T47D (cell line): Measurements from ENCODE around the gene TRHDE.

Experiments
- DNase-seq, 2 experiments: peaks; one replicate each; pipeline versions ENCODE4 v3.0.0 to v3.0.0-alpha.2; 2011 to 2012; ENCODE audit warnings: low read depth in 1 of 2, low spot score in 1 of 2
- JUND ChIP-seq: IDR thresholded peaks from 2 replicates; pipeline ENCODE4 v1.6.1; 2012; ENCODE audit warnings: low read depth
- in situ Hi-C: cut with HindIII; loops from 2 replicates; pipeline ENCODE4 v1.10.0; 2016; ENCODE audit warnings: low sequenced_read_pairs, low pct_unique_long_range_greater_than_20kb

Gene TRHDE

GRCh38 chr12:72442217-72442616 lies 170.0 kb downstream of the TRHDE start:
- in situ Hi-C loops: no loop called here
- TF ChIP-seq JUND: no peak
- DNase-seq: no peak

- TF ChIP-seq JUND: no peak
- in situ Hi-C loops: no loop called here
- DNase-seq: no peak
Measured at GRCh38 chr12:72444125-72444524, 172.0 kb downstream of the TRHDE start.

- in situ Hi-C loops: no loop called here
- no peak for DNase-seq
- no peak for TF ChIP-seq JUND
Measured at GRCh38 chr12:72444566-72444965, 172.4 kb downstream of the TRHDE start.

GRCh38 chr12:72448089-72448488 lies 175.9 kb downstream of the TRHDE start:
- TF ChIP-seq JUND: no peak
- DNase-seq: no peak
- in situ Hi-C loops: no loop called here

GRCh38 chr12:72448805-72449204 lies 176.6 kb downstream of the TRHDE start:
- in situ Hi-C loops: no loop called here
- no peak for TF ChIP-seq JUND
- DNase-seq: no peak

GRCh38 chr12:72453066-72453465 lies 180.9 kb downstream of the TRHDE start:
- TF ChIP-seq JUND: no peak
- in situ Hi-C loops: no loop called here
- no peak for DNase-seq

- in situ Hi-C loops: no loop called here
Measured at GRCh38 chr12:72453550-72453949, 181.4 kb downstream of the TRHDE start.

GRCh38 chr12:72464471-72464870 lies 192.3 kb downstream of the TRHDE start:
- in situ Hi-C loops: no loop called here
- no peak for TF ChIP-seq JUND
- DNase-seq: no peak

More at GRCh38 chr12:72453550-72453949, 181.4 kb downstream of the TRHDE start:
- no peak for DNase-seq
- no peak for TF ChIP-seq JUND

GRCh38 chr12:72465155-72465554 lies 193.0 kb downstream of the TRHDE start:
- no peak for TF ChIP-seq JUND
- DNase-seq: no peak
- in situ Hi-C loops: no loop called here

GRCh38 chr12:72465940-72466630 lies 193.9 kb downstream of the TRHDE start:
- DNase-seq: peak in 1 of 2 experiments; percentile 36
- in situ Hi-C loops: no loop called here
- no peak for TF ChIP-seq JUND

GRCh38 chr12:72467985-72468384 lies 195.8 kb downstream of the TRHDE start:
- in situ Hi-C loops: no loop called here
- no peak for DNase-seq
- no peak for TF ChIP-seq JUND

- in situ Hi-C loops: no loop called here
- DNase-seq: no peak
- no peak for TF ChIP-seq JUND
Measured at GRCh38 chr12:72468505-72468904, 196.3 kb downstream of the TRHDE start.

- no peak for DNase-seq
- no peak for TF ChIP-seq JUND
- in situ Hi-C loops: no loop called here
Measured at GRCh38 chr12:72471806-72472205, 199.6 kb downstream of the TRHDE start.

GRCh38 chr12:72472350-72472749 lies 200.2 kb downstream of the TRHDE start:
- no peak for TF ChIP-seq JUND
- in situ Hi-C loops: no loop called here
- DNase-seq: peak in 1 of 2 experiments; percentile 26
